Lower leg skin (tissue), 3 donors: Measurements from ENCODE around the gene RAMP3.

Source experiments
- POLR2A ChIP-seq, 2 donors: fragments of 450-650 bp; IDR thresholded peaks; one replicate each; pipeline ENCODE4 v1.6.1; 2016 to 2017; ENCODE audit warnings: antibody characterized with exemption in 2 of 2, mild to moderate bottlenecking in 1 of 2, moderate library complexity in 1 of 2
- TF ChIP-seq, protein P1 (sequence below), 3 donors: fragments of 450-650 bp; IDR thresholded peaks; one replicate each; pipeline ENCODE4 v1.5.1; 2016; ENCODE audit warnings: antibody characterized with exemption in 3 of 3, mild to moderate bottlenecking in 3 of 3, moderate library complexity in 2 of 3

DNA sequence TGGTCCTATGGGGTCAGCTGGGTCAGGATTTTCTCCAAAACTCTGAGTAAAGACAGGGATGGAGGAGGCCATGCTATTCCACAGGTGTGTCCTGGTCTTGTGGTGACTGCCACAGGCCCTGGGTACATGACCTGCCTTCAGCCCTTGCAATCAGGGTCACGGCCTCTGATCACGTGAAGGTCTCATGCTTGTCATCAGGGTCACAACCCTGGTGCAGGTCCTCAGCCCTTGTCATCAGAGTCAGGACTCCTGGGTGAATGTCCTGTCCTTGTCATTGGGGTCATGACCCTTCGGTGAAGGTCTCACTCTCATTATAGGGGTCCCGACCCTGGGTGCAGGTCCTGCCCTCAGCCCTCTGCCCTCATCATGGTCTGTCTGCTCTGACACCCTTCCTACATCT lies 24.2 kb upstream of the RAMP3 start:
- TF ChIP-seq, protein P1, sequence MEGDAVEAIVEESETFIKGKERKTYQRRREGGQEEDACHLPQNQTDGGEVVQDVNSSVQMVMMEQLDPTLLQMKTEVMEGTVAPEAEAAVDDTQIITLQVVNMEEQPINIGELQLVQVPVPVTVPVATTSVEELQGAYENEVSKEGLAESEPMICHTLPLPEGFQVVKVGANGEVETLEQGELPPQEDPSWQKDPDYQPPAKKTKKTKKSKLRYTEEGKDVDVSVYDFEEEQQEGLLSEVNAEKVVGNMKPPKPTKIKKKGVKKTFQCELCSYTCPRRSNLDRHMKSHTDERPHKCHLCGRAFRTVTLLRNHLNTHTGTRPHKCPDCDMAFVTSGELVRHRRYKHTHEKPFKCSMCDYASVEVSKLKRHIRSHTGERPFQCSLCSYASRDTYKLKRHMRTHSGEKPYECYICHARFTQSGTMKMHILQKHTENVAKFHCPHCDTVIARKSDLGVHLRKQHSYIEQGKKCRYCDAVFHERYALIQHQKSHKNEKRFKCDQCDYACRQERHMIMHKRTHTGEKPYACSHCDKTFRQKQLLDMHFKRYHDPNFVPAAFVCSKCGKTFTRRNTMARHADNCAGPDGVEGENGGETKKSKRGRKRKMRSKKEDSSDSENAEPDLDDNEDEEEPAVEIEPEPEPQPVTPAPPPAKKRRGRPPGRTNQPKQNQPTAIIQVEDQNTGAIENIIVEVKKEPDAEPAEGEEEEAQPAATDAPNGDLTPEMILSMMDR (IDR thresholded peaks at IDR 0.05) = no peak
- no peak for TF ChIP-seq POLR2A (IDR thresholded peaks at IDR 0.05)
